GM18526 (cell line): ENCODE results near the gene UBR4.

Experiments used
- POLR2A ChIP-seq: IDR thresholded peaks from 3 replicates; pipeline ENCODE4 v1.6.1; 2011; ENCODE audit not compliant: insufficient read length; ENCODE audit errors: extremely low read depth

The UBR4 gene

DNA sequence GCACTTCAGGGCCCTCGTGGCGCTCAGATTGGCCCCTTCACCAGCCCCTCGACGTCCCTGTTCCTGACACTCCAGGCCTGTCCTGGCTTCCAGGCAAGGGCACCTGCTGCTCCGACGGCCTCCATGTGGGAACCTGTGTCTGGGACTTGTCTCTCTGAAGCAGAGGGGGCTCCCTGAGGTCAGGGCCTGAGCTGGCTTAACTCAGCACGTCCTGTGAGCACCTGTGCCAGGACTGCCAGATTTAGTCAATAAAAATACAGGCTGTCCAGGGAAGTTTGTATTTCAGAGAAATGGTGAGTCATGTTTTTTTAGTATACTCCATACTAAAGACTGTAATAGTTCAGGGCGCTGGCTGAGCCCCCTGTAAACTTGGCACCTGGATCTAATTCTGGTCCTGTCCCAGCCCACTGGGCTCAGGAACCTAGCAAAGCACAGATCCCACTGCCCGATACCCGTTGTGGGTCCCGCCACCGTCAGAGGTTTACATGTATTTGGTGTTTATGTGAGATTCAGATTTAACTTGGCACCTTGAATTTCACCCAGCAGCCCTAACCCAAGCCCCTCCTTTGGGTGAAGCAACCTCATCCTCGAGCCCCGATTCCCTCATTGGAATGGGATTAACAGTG is 143.7 kb downstream of the UBR4 start:
- TF ChIP-seq POLR2A: no peak

- TF ChIP-seq POLR2A: no peak
Observed at GRCh38 chr1:19065526-19066247, 144.4 kb downstream of the UBR4 start.

GRCh38 chr1:19064906-19065450 is 145.1 kb downstream of the UBR4 start:
- TF ChIP-seq POLR2A: no peak

DNA sequence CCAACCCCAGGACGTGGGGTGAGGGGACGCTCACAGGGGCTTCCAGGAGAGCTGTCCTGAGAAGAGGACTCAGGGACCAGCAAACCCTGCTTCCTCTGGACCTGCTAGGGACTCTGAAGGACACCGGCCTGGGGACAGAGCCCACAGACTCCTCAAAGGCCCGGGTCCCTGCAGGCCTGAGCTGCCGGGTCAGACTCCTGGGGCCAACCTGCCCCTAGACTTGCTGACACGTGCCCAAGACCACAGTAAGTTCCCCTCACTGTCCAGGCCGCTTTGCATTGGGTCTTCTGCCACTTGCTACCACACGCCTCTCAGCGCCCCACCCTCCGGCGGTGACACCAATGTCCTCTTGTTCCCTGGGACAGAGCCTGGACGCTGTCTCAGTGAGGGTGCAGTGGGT is 146.9 kb downstream of the UBR4 start:
- no peak for TF ChIP-seq POLR2A

DNA sequence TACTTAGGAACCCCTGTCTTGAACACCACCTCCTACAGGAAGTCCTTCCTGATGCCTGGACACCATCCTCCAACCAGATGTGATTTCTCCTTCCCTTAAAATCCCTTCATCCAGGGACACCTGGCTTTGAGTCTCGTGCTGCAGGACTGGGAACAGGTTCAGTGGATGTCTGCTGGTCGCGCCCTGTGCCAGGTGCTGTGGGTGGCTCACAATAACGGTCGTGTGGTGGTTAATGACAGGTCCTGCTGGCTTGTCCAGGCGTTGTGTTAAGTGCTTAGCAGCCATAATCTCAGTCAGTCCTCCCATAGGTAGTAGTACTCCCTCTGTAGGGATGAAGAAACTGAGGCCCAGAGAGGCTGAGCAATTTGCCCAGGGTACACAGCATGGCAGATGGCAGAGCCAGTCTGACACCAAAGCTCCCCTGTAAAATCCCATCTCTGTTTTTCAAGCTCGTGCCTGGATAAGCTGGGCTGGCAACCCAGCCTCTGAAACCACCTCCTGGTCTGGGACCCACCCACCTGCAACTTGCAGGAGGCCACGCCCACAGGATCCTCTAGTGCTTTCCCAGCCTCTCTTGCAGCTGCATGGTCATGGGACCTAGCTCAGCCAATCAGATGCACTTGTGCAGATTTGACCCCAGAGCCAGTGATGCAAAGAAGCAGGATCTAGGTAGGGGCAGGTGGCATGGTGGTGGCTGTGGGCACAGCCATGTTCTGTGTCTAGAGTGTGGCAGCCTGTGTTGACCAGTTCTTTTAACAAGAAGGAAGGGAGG is 147.6 kb downstream of the UBR4 start:
- TF ChIP-seq POLR2A: no peak

DNA sequence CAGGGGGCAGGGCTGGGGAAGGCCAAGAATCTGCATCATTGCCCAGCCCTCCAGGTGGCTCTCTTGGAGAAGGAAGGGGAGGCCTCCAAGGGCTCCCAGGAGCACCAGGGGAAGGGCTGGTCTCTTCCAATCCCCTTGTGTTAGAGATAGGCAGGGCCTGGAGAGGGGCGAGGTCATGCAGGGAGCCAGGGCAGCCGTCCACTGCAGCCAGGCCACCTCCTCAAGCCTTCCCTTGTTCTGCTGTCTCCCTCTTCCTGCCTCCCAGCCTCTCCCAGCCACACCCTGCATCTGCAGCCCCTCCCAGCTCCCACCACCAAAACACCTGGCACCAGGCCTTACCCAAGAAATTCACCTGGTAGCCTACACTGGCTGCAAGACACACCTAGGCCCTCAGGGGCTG is 148.3 kb downstream of the UBR4 start:
- TF ChIP-seq POLR2A: no peak

DNA sequence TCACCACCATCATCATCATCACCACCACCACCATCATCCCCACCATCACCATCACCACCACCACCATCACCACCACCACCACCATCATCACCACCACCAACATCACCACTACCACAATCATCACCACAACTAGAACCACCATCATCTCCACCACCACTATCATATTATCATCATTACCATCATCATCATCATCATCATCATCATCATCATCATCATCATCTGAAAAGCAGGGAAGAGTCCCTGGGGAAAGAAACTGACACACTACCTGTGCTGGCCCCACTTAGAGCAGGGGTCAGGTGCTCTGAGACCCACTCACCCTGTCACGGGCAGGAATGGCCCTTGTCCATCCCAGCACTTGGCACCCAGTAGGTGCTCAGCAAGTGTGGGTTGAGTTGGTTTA is 148.7 kb downstream of the UBR4 start:
- no peak for TF ChIP-seq POLR2A

GRCh38 chr1:19059773-19060172 is 150.3 kb downstream of the UBR4 start:
- no peak for TF ChIP-seq POLR2A

DNA sequence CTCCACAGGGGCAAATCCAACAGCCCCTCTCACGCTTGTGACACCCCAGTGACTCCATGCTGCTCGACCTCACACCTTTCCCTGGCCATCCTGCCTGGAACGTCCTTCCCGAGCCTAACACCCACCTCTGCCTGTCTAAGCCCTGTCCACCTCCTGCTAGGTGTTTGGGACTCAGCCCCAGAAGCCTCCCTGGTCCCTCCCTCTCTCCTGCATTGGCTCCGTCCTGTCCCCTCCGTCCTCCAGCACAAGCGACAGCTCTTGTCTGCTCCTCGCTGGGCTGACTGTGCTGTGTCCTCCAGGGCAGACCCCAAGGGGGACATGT is 151.6 kb downstream of the UBR4 start:
- no peak for TF ChIP-seq POLR2A

- TF ChIP-seq POLR2A: no peak
Observed at GRCh38 chr1:19057784-19058475, 152.1 kb downstream of the UBR4 start.

DNA sequence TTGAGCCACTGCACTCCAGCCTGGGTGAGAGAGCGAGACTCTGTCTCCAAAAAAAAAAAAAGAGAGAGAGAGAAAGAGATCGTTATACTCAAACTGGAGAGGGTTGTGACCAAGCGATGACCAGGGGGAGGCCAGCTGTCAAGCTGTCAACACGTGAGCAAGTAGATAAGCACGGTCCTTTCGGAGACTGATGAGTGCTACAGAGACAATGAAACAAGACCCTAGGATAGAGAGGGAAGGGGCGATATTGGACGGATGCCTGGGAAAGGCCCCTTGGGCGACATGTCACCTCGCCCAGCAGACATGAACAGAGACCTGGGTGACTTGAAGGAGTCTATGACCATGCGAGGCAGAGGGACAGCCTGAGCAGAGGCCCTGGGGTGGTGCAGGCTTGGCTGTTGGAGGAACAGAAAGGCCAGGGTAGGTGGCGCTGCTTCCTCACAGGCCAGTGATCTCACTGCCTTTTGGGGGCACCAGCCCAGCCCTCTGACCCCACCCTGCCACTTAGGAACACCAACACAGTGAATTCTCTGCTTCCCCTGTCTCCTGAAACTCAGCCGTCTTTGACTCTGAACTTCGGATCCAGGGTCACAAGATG is 152.8 kb downstream of the UBR4 start:
- TF ChIP-seq POLR2A: no peak

- no peak for TF ChIP-seq POLR2A
Observed at GRCh38 chr1:19055701-19056100, 154.4 kb downstream of the UBR4 start.

DNA sequence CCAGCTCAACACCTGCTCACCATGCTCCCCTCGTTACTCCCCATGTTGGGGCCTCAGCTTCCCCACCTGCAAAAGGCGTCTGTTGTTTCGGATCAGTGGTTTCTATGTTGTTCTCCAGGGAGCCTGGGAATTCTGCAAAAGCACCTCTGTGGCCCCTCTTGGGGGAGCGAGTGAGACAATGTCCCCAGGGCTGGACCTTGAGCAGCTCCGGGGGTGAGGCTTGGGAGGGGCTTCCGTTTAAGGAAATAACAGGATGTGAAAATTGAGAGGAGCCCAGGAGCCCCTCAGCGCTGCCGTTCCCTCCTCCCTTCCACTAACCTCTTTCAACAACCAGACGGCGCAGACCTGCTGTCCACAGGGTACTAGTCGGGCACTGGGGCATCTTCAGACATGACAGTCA is 155.1 kb downstream of the UBR4 start:
- no peak for TF ChIP-seq POLR2A

DNA sequence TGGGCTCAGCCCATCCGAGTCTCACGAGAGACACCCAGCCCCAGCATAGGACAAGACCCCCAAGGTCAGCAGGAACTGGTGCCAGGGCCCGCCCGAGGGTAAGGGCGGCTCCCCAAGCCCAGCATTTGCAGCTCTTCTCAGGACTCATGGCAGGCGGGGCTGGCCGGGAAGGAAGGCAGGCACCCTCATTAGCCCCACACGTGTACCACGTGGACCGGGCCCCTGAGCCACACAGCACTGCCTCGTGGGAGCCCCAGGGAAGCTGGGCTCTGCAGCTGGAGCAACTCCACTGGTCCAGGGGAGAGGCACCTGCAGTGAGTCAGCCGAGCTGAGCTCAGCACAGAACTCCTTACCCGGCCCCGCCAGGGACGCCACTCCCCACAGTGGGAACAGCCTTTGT is 155.8 kb downstream of the UBR4 start:
- no peak for TF ChIP-seq POLR2A

DNA sequence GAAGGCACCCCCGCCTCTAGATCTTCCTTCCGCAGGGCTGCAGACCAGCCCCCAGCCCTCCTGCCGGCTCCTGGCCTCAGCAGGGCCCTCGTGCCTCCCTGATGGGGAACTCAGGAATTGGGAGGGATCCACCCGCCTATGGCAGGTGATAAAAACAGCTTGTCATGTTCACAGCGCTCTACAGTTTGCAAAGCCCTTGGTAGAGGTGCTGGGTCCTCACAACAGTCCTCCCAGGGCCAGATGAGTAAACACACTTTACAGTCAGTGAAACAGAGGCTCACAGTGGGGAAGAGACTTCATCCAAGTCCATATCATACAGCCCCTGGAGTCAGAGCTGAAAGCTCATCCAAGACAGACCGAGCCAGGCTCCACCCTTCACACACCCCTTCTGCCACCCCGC is 156.6 kb downstream of the UBR4 start:
- no peak for TF ChIP-seq POLR2A
